Keratinocyte (primary cell): ENCODE data around the gene KRTAP13-3. TPM values are rescaled to one million over a fixed set of nuclear protein-coding genes. Genes with fewer than 3 reads are reported as not detected.

ENCODE experiments used
- DNase-seq: peaks from one replicate; pipeline ENCODE4 v3.0.0-alpha.2; 2011; ENCODE audit warnings: low read depth, missing footprints, low spot score
- FAIRE-seq: peaks from 2 replicates; lab custom pipeline; 2011; peaks lifted over from hg19 to GRCh38; lab: Jason Lieb, UNC
- H2AFZ ChIP-seq: 2 replicates; pipeline ENCODE4 v1.6.0; 2012; ENCODE audit warnings: low read length, control low read depth, inconsistent platforms; ENCODE audit not compliant: control insufficient read depth
- H3K27ac ChIP-seq: 2 replicates; pipeline ENCODE4 v1.5.1; 2011; ENCODE audit warnings: low read length; ENCODE audit not compliant: control insufficient read depth, insufficient read depth
- H3K27me3 ChIP-seq: 3 replicates; pipeline ENCODE4 v1.6.0; 2011; ENCODE audit warnings: low read length; ENCODE audit not compliant: control insufficient read depth, insufficient read depth; ENCODE audit errors: extremely low read depth
- H3K36me3 ChIP-seq, 2 experiments: 2 replicates in 1 of 2; 3 replicates in 1 of 2; pipeline ENCODE4 v1.5.1; 2011; ENCODE audit warnings: low read length in 2 of 2, mild to moderate bottlenecking in 1 of 2; ENCODE audit not compliant: control insufficient read depth in 2 of 2, insufficient read depth in 2 of 2; ENCODE audit errors: extremely low read depth in 1 of 2
- H3K4me1 ChIP-seq: 3 replicates; pipeline ENCODE4 v1.5.1; 2011; ENCODE audit warnings: low read length; ENCODE audit not compliant: control insufficient read depth, insufficient read depth; ENCODE audit errors: extremely low read depth
- H3K4me2 ChIP-seq: 3 replicates; pipeline ENCODE4 v1.6.0; 2011; ENCODE audit warnings: low read depth, low read length; ENCODE audit not compliant: control insufficient read depth, insufficient read depth; ENCODE audit errors: extremely low read depth
- H3K4me3 ChIP-seq, 3 experiments: fragments of 200-600 bp in 1 of 3; sonication (generic) in 1 of 3; 2 replicates in 2 of 3; 3 replicates in 1 of 3; pipeline ENCODE4 v1.5.1; 2011 to 2016; ENCODE audit warnings: low read length in 3 of 3, mild to moderate bottlenecking in 3 of 3, control low read depth in 2 of 3, inconsistent platforms in 1 of 3, low read depth in 1 of 3, mixed read lengths in 1 of 3, mixed run types in 1 of 3, moderate library complexity in 1 of 3; ENCODE audit not compliant: control insufficient read depth in 2 of 3, insufficient read depth in 2 of 3; ENCODE audit errors: extremely low read depth in 1 of 3
- H3K79me2 ChIP-seq: 2 replicates; pipeline ENCODE4 v1.6.0; 2012; ENCODE audit warnings: low read length; ENCODE audit not compliant: control insufficient read depth, insufficient read depth
- H3K9ac ChIP-seq: 3 replicates; pipeline ENCODE4 v1.6.0; 2011; ENCODE audit warnings: low read length; ENCODE audit not compliant: control insufficient read depth, insufficient read depth; ENCODE audit errors: extremely low read depth
- H3K9me1 ChIP-seq: 3 replicates; pipeline ENCODE4 v1.6.0; 2011; ENCODE audit warnings: low read length; ENCODE audit not compliant: control insufficient read depth, insufficient read depth; ENCODE audit errors: extremely low read depth
- H3K9me3 ChIP-seq: 2 replicates; pipeline ENCODE4 v1.5.1; 2012; ENCODE audit warnings: low read depth, low read length; ENCODE audit not compliant: control insufficient read depth
- H4K20me1 ChIP-seq: 3 replicates; pipeline ENCODE4 v1.6.0; 2011; ENCODE audit warnings: low read length; ENCODE audit not compliant: control insufficient read depth, insufficient read depth; ENCODE audit errors: extremely low read depth
- CTCF ChIP-seq, 3 experiments: IDR thresholded peaks in 1 of 3; conservative IDR thresholded peaks in 1 of 3; optimal IDR thresholded peaks in 1 of 3; 2 replicates in 2 of 3; 3 replicates in 1 of 3; pipeline versions ENCODE3 to v1.5.1; 2011; ENCODE audit warnings: low read length in 3 of 3, mild to moderate bottlenecking in 3 of 3, moderate library complexity in 2 of 3, control low read depth in 1 of 3, inconsistent platforms in 1 of 3; ENCODE audit not compliant: insufficient read depth in 2 of 3; ENCODE audit errors: extremely low read depth in 1 of 3
- EZH2 ChIP-seq: IDR thresholded peaks from one replicate; pipeline ENCODE4 v1.6.1; 2012; ENCODE audit warnings: inconsistent platforms, mild to moderate bottlenecking, low read length, moderate library complexity
- dilution Hi-C: fragments of 300-500 bp; cut with MboI; formaldehyde crosslinking; loops from one replicate; pipeline ENCODE4 v1.7.0; 2020; ENCODE audit warnings: low sequenced_read_pairs; ENCODE audit not compliant: extremely low pct_ligation_motif_present
- polyA plus RNA-seq, 5 experiments: library from polyadenylated mRNA; depleted of rRNA in 3 of 5; stranded (reverse) in 3 of 5; stranded (forward) in 1 of 5; unstranded in 1 of 5; fragments of >200 nt; gene quantifications; 1 replicate in 1 of 5; 2 replicates in 3 of 5; 3 replicates in 1 of 5; pipeline versions ENCODE4 v1.2.1 to v1.2.3, GENCODE V29; 2011 to 2012; ENCODE audit warnings: missing spikeins in 2 of 5, low read depth in 1 of 5, low replicate concordance in 1 of 5

KRTAP13-3 gene
- polyA plus RNA-seq, 1 donor (not counting 4 experiments of a cell fraction or from before 2014, with no cell fraction given) = not detected

GRCh38 chr21:30415993-30416392 lies 9.7 kb downstream of the KRTAP13-3 start:
- H2AFZ ChIP-seq = no peak overlapping the region
- dilution Hi-C loops = no loop called here
- H3K27ac ChIP-seq = no peak overlapping the region
- H3K4me1 ChIP-seq = no peaks in the 10 kb centered on the region
- H4K20me1 ChIP-seq = no peaks in the 10 kb centered on the region
- H3K9ac ChIP-seq = no peak overlapping the region
- no peak for FAIRE-seq
- H3K9me3 ChIP-seq = no peaks in the 10 kb centered on the region
- H3K27me3 ChIP-seq = no peaks in the 10 kb centered on the region
- no peak overlapping the region for H3K4me3 ChIP-seq
- TF ChIP-seq EZH2 (no peak), CTCF (optimal IDR thresholded peaks at IDR 0.05 in 1 of 3, IDR thresholded peaks at IDR 0.05 in 1 of 3, conservative IDR thresholded peaks at IDR 0.05 in 1 of 3; ENCODE audit: extremely low read depth in 1 of 3, insufficient read depth in 2 of 3, low read length in 3 of 3) (no peak)
- no peaks in the 10 kb centered on the region for H3K36me3 ChIP-seq
- H3K79me2 ChIP-seq = no peaks in the 10 kb centered on the region
- no peak for DNase-seq
- no peaks in the 10 kb centered on the region for H3K9me1 ChIP-seq
- no peak overlapping the region for H3K4me2 ChIP-seq

- peak; percentile 32 for DNase-seq
Measured at GRCh38 chr21:30408782-30409494, 16.8 kb downstream of the KRTAP13-3 start.

More at GRCh38 chr21:30408782-30409494, 16.8 kb downstream of the KRTAP13-3 start:
- Histone ChIP-seq H3K27ac (no peak overlapping the region), H3K4me3 (no peak overlapping the region), H3K9me1 (no peaks in the 10 kb centered on the region), H2AFZ (peak overlapping the region; percentile 68), H3K9me3 (no peaks in the 10 kb centered on the region), H3K36me3 (no peaks in the 10 kb centered on the region), H3K4me2 (peak overlapping the region; percentile 43), H3K79me2 (no peaks in the 10 kb centered on the region), H3K9ac (no peak overlapping the region), H3K4me1 (no peaks in the 10 kb centered on the region), H3K27me3 (no peaks in the 10 kb centered on the region), H4K20me1 (no peaks in the 10 kb centered on the region)
- no peak for TF ChIP-seq EZH2
- peak; percentile 63 to 88 (median 85) for TF ChIP-seq CTCF (optimal IDR thresholded peaks at IDR 0.05 in 1 of 3, IDR thresholded peaks at IDR 0.05 in 1 of 3, conservative IDR thresholded peaks at IDR 0.05 in 1 of 3; ENCODE audit: extremely low read depth in 1 of 3, insufficient read depth in 2 of 3, low read length in 3 of 3)
- dilution Hi-C loops = no loop called here
- FAIRE-seq = peak; percentile 46
